SK-N-SH (cell line): Measurements from ENCODE around the gene RAB6D.

Experiments
- GATA2 ChIP-seq: sonication (generic); formaldehyde crosslinking; IDR thresholded peaks from 2 replicates; pipeline ENCODE4 v1.5.0; 2020; ENCODE audit warnings: mild to moderate bottlenecking, missing genetic modification reagents
- JUND ChIP-seq: IDR thresholded peaks from 2 replicates; pipeline ENCODE4 v1.4.0; 2012
- MAX ChIP-seq: IDR thresholded peaks from 2 replicates; pipeline ENCODE4 v1.4.0; 2012; ENCODE audit warnings: low read depth
- POLR2AphosphoS5 ChIP-seq: IDR thresholded peaks from 2 replicates; pipeline ENCODE4 v1.6.1; 2012; ENCODE audit warnings: low read depth, low read length
- RAD21 ChIP-seq: IDR thresholded peaks from 2 replicates; pipeline ENCODE4 v1.6.1; 2012; ENCODE audit warnings: mild to moderate bottlenecking, low read length
- RCOR1 ChIP-seq: fragments of 150-350 bp; IDR thresholded peaks from 2 replicates; pipeline ENCODE4 v1.6.1; 2017; ENCODE audit warnings: antibody characterized with exemption, low read length
- SIN3A ChIP-seq: IDR thresholded peaks from 2 replicates; pipeline ENCODE4 v1.6.1; 2012; ENCODE audit warnings: low read depth, mild to moderate bottlenecking, low read length, moderate library complexity, borderline replicate concordance
- SMC3 ChIP-seq: IDR thresholded peaks from 2 replicates; pipeline ENCODE4 v1.6.1; 2012; ENCODE audit warnings: low read depth, low read length, improper control_type of control experiment
- YY1 ChIP-seq: IDR thresholded peaks from 2 replicates; pipeline ENCODE4 v1.4.0; 2012; ENCODE audit warnings: low read depth, mild to moderate bottlenecking
- TF ChIP-seq, protein P1 (sequence below): fragments of 200-600 bp; sonication (generic); IDR thresholded peaks from 2 replicates; pipeline ENCODE4 v1.6.1; 2017; ENCODE audit warnings: antibody characterized with exemption, mild to moderate bottlenecking, moderate library complexity

GRCh38 chr2:131410173-131410572 is 46.2 kb upstream of the RAB6D start:
- TF ChIP-seq YY1 (no peak), MAX (no peak), SMC3 (no peak), POLR2AphosphoS5 (no peak), JUND (no peak), RAD21 (no peak), RCOR1 (no peak), SIN3A (no peak), GATA2 (CRISPR knock-in tag) (no peak)
- TF ChIP-seq, protein P1, sequence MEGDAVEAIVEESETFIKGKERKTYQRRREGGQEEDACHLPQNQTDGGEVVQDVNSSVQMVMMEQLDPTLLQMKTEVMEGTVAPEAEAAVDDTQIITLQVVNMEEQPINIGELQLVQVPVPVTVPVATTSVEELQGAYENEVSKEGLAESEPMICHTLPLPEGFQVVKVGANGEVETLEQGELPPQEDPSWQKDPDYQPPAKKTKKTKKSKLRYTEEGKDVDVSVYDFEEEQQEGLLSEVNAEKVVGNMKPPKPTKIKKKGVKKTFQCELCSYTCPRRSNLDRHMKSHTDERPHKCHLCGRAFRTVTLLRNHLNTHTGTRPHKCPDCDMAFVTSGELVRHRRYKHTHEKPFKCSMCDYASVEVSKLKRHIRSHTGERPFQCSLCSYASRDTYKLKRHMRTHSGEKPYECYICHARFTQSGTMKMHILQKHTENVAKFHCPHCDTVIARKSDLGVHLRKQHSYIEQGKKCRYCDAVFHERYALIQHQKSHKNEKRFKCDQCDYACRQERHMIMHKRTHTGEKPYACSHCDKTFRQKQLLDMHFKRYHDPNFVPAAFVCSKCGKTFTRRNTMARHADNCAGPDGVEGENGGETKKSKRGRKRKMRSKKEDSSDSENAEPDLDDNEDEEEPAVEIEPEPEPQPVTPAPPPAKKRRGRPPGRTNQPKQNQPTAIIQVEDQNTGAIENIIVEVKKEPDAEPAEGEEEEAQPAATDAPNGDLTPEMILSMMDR = no peak
